Transverse colon (tissue), 4 donors: ENCODE data around the gene TUB. TPM values are rescaled to one million over a fixed set of nuclear protein-coding genes. Genes with fewer than 3 reads are reported as not detected.

Source experiments
- DNase-seq: peaks from one replicate; pipeline ENCODE4 v3.0.0-alpha.2; 2019
- H3K27ac ChIP-seq, 4 donors: fragments of 200-600 bp; sonication (generic); 2 replicates each; pipeline ENCODE4 v1.5.1; 2016 to 2018; ENCODE audit warnings: inconsistent platforms in 4 of 4
- H3K27me3 ChIP-seq: fragments of 200-600 bp; sonication (generic); 2 replicates; pipeline ENCODE4 v1.5.1; 2017; ENCODE audit warnings: inconsistent platforms
- H3K36me3 ChIP-seq, 4 donors: fragments of 200-600 bp; sonication (generic); 2 replicates each; pipeline ENCODE4 v1.5.1; 2017 to 2019; ENCODE audit warnings: inconsistent platforms in 4 of 4
- H3K4me1 ChIP-seq, 4 donors: fragments of 200-600 bp; sonication (generic); 2 replicates each; pipeline ENCODE4 v1.5.1; 2017 to 2020; ENCODE audit warnings: inconsistent platforms in 4 of 4
- H3K4me3 ChIP-seq, 4 donors: fragments of 200-600 bp; sonication (generic); 1 replicate in 1 of 4; 2 replicates in 3 of 4; pipeline versions ENCODE4 v1.5.1 to v1.6.1; 2017 to 2019; ENCODE audit warnings: inconsistent platforms in 4 of 4
- H3K9me3 ChIP-seq, 2 donors: fragments of 200-600 bp; sonication (generic); 2 replicates each; pipeline ENCODE4 v1.5.1; 2017 to 2019; ENCODE audit warnings: inconsistent platforms in 2 of 2
- EP300 ChIP-seq: sonication (generic); formaldehyde crosslinking; IDR thresholded peaks from one replicate; pipeline ENCODE4 v1.6.1; 2017; ENCODE audit warnings: antibody characterized with exemption, low read depth
- POLR2A ChIP-seq: fragments of 450-650 bp; IDR thresholded peaks from one replicate; pipeline ENCODE4 v1.6.1; 2016; ENCODE audit warnings: antibody characterized with exemption, mild to moderate bottlenecking, moderate library complexity
- POLR2AphosphoS5 ChIP-seq, 3 donors: sonication (generic); formaldehyde crosslinking; IDR thresholded peaks; one replicate each; pipeline ENCODE4 v1.6.1; 2016; ENCODE audit warnings: antibody characterized with exemption in 3 of 3
- WGBS, 2 donors: methylation state at CpG; one replicate each; pipeline ENCODE4 v1.1.5; 2018; ENCODE audit warnings: low coverage in 1 of 2; 5-methylcytosine and 5-hydroxymethylcytosine counted together
- in situ Hi-C, 4 donors: fragments of 200-750 bp; cut with MboI; loops; one replicate each; pipeline versions ENCODE4 v1.15.0 to v1.15.1; 2017; ENCODE audit warnings: low sequenced_read_pairs in 3 of 4, low pct_ligation_motif_present in 1 of 4, low pct_unique_long_range_greater_than_20kb in 1 of 4
- intact Hi-C: fragments of 100-400 bp; cut with DNase I; formaldehyde crosslinking; loops from one replicate; pipeline ENCODE4 v1.15.1; 2023; ENCODE audit warnings: low total_unique reads
- total RNA-seq, 4 donors: library from RNA; depleted of rRNA; stranded (reverse); fragments of >200 nt; gene quantifications; one replicate each; pipeline ENCODE4 v1.1.0, GENCODE V29; 2016
- TF ChIP-seq, protein P1 (sequence below), 5 experiments: fragments of 200-600 bp in 3 of 5; fragments of 450-650 bp in 2 of 5; sonication (generic) in 3 of 5; IDR thresholded peaks; 1 replicate in 2 of 5; 2 replicates in 3 of 5; pipeline ENCODE4 v1.5.1; 2016 to 2017; ENCODE audit warnings: antibody characterized with exemption in 5 of 5, inconsistent platforms in 3 of 5, mild to moderate bottlenecking in 2 of 5, moderate library complexity in 1 of 5

Gene TUB
- total RNA-seq, 4 donors from 2014 or later: 1.00 to 7.1 (median 2.6) TPM

DNA sequence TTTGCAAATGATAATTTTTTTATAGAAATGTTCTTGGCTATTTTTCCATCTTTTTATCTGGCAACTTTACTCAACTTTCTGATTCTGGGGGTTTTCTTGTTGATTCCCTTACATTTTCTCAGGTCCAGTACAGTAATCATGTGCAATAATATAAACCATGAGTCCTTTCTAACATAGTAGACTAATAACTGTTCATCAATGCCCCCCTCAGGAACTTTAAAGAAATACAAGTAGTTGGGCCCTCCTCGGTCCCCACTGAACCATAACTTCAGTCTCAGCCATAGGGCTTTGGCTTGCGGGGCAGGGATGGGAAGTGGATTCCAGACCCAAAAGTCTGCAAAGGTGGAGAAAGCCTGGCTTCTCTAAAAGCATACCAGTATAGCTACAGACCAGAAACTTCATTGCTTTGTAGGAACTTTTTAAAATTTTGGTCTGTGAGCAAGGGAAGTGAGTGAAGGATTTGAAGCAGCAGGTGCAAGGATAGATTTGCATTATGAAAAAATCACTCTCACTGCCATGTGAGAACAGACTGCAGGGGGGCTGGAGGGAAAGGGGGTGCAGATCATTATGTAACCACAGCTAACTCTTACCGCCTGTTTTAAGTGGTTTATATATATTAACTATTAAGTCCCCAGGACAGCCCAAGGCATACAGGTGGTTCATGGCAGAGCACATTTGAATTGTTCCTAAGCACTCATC is 10.4 kb upstream of the TUB start:
- no peaks in the 10 kb centered on the region for H3K27me3 ChIP-seq
- TF ChIP-seq, protein P1, sequence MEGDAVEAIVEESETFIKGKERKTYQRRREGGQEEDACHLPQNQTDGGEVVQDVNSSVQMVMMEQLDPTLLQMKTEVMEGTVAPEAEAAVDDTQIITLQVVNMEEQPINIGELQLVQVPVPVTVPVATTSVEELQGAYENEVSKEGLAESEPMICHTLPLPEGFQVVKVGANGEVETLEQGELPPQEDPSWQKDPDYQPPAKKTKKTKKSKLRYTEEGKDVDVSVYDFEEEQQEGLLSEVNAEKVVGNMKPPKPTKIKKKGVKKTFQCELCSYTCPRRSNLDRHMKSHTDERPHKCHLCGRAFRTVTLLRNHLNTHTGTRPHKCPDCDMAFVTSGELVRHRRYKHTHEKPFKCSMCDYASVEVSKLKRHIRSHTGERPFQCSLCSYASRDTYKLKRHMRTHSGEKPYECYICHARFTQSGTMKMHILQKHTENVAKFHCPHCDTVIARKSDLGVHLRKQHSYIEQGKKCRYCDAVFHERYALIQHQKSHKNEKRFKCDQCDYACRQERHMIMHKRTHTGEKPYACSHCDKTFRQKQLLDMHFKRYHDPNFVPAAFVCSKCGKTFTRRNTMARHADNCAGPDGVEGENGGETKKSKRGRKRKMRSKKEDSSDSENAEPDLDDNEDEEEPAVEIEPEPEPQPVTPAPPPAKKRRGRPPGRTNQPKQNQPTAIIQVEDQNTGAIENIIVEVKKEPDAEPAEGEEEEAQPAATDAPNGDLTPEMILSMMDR (IDR thresholded peaks at IDR 0.05): peak in 2 of 5 experiments; percentile 11 to 17
- no peak for TF ChIP-seq POLR2AphosphoS5 (IDR thresholded peaks at IDR 0.05)
- H3K9me3 ChIP-seq: no peaks in the 10 kb centered on the region
- in situ Hi-C loops (no loop called here), intact Hi-C loops (loop anchor here (5.0 kb wide), 1 partner anchor 38 kb away; no protein-coding TSS in a partner anchor)
- no peak overlapping the region for H3K4me3 ChIP-seq
- 42 to 54% methylated on average over 3 of the region's 3 CpGs for WGBS, 2 donors
- H3K36me3 ChIP-seq: no peaks in the 10 kb centered on the region
- H3K4me1 ChIP-seq: peaks cover 0 to 16% (median 7%) of the 10 kb centered on the region in 4 donors
- DNase-seq: no peak
- no peak overlapping the region for H3K27ac ChIP-seq

GRCh38 chr11:8071616-8072581 is 9.1 kb upstream of the TUB start:
- in situ Hi-C loops: no loop called here
- H3K36me3 ChIP-seq: no peaks in the 10 kb centered on the region
- H3K27me3 ChIP-seq: no peaks in the 10 kb centered on the region
- peaks cover 0 to 16% (median 7%) of the 10 kb centered on the region in 4 donors for H3K4me1 ChIP-seq
- no peaks in the 10 kb centered on the region for H3K9me3 ChIP-seq
- 87% methylated on average over 18 of the region's 18 CpGs; no CpG with 5 or more reads in 1 of the 2 donors for whole genome bisulfite sequencing, 2 donors
- no peak overlapping the region for H3K4me3 ChIP-seq
- DNase-seq: no peak
- intact Hi-C loops: loop anchor here (5.0 kb wide), 1 partner anchor 40 kb away; no protein-coding TSS in a partner anchor
- H3K27ac ChIP-seq: no peak overlapping the region
- TF ChIP-seq POLR2AphosphoS5 (IDR thresholded peaks at IDR 0.05): no peak
- no peak for TF ChIP-seq POLR2A
- TF ChIP-seq, protein P1 (IDR thresholded peaks at IDR 0.05): no peak
- no peak for TF ChIP-seq EP300

DNA sequence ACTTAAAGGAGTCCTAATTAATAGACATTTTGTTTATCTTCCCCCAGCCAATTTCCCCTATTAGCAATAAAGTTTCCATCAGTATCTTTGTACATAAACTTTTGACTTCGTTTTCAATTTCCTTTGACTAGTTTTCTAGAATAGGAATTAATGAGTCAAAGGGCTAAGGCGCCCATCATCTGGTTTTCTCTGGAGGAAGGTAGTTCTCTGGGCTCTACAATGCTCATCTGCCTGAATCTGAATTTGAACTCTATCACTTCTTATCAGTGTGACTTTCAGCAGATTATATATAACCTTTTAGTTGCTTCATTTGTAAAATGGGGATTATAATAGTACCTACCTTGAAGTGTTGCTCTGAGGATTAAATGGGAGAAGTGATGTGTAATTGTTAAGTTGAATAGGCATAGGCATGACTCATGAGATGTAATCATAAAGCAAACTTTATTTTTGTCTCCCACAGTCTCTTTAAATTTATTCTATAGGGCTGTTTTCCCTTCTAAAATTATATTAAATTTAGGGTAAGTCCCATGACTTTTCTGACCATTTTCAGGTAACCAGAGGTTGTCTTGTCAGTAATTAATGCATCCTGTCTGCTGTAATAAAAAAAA is 5.8 kb upstream of the TUB start:
- intact Hi-C loops: no loop called here
- Histone ChIP-seq H3K9me3 (no peaks in the 10 kb centered on the region), H3K36me3 (no peaks in the 10 kb centered on the region), H3K4me1 (no peaks in the 10 kb centered on the region), H3K27ac (no peak overlapping the region), H3K27me3 (peaks cover 10% of the 10 kb centered on the region), H3K4me3 (no peak overlapping the region)
- 55 to 61% methylated on average over 2 of the region's 2 CpGs for WGBS, 2 donors
- TF ChIP-seq EP300 (no peak), POLR2AphosphoS5 (IDR thresholded peaks at IDR 0.05) (no peak), POLR2A (no peak)
- TF ChIP-seq, protein P1 (IDR thresholded peaks at IDR 0.05): no peak
- no peak for DNase-seq
- in situ Hi-C loops: loop anchor here in 1 of 4 donors (25.0 kb wide), 1 partner anchor 188 kb away; no protein-coding TSS in a partner anchor
